BE2C (cell line): ENCODE data around the gene LBP.

Experiments
- DNase-seq: peaks from one replicate; pipeline ENCODE4 v3.0.0-alpha.2; 2020
- H3K27me3 ChIP-seq: fragments of 250-450 bp; sonication (Bioruptor Pico); 2 replicates; pipeline ENCODE4 v1.5.1; 2020; ENCODE audit warnings: mild to moderate bottlenecking
- H3K36me3 ChIP-seq: fragments of 250-450 bp; sonication (Bioruptor Pico); 2 replicates; pipeline ENCODE4 v1.5.1; 2020; ENCODE audit warnings: mild to moderate bottlenecking
- H3K4me1 ChIP-seq: fragments of 250-450 bp; sonication (Bioruptor Pico); 2 replicates; pipeline ENCODE4 v1.5.1; 2020
- H3K4me3 ChIP-seq: 2 replicates; pipeline ENCODE4 v1.5.1; 2011; ENCODE audit warnings: low read depth, low read length
- H3K9me3 ChIP-seq: fragments of 250-450 bp; sonication (Bioruptor Pico); 2 replicates; pipeline ENCODE4 v1.5.1; 2020
- CTCF ChIP-seq: IDR thresholded peaks from 2 replicates; pipeline ENCODE4 v1.5.1; 2012; ENCODE audit warnings: mild to moderate bottlenecking, low read depth, low read length

LBP gene

DNA sequence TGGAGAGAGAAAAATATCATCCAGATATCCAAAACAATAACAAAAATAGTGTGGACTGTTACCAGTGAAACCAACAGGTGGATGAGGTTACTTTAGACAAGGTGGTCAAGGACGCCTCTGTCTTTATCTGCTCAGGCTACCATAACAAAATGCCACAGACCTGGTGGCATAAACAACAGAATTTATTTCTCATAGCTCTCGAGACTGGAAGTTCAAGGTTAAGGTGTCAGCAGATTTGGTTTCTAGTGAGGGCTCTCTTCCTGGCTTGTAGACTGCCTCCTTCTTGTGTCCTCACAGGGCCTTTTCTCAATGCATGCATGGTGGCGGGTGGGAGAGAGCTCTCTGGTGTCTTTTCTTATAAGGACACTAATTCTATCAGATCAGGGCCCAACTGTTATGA lies 21.1 kb upstream of the LBP start:
- H3K27me3 ChIP-seq: no peaks in the 10 kb centered on the region

GRCh38 chr20:38325905-38326304 lies 20.4 kb upstream of the LBP start:
- no peaks in the 10 kb centered on the region for H3K9me3 ChIP-seq
- H3K36me3 ChIP-seq: no peaks in the 10 kb centered on the region
- no peaks in the 10 kb centered on the region for H3K27me3 ChIP-seq
- DNase-seq: no peak
- TF ChIP-seq CTCF: no peak
- no peak overlapping the region for H3K4me3 ChIP-seq
- no peaks in the 10 kb centered on the region for H3K4me1 ChIP-seq

More for the DNA sequence above, 21.1 kb upstream of the LBP start:
- no peak overlapping the region for H3K4me3 ChIP-seq
- no peaks in the 10 kb centered on the region for H3K4me1 ChIP-seq
- no peak for DNase-seq
- TF ChIP-seq CTCF: no peak
- no peaks in the 10 kb centered on the region for H3K36me3 ChIP-seq
- no peaks in the 10 kb centered on the region for H3K9me3 ChIP-seq

- no peaks in the 10 kb centered on the region for H3K27me3 ChIP-seq
- no peak for TF ChIP-seq CTCF
- H3K9me3 ChIP-seq: no peaks in the 10 kb centered on the region
- no peaks in the 10 kb centered on the region for H3K36me3 ChIP-seq
- no peak overlapping the region for H3K4me3 ChIP-seq
- H3K4me1 ChIP-seq: no peaks in the 10 kb centered on the region
- no peak for DNase-seq
Observed at GRCh38 chr20:38326309-38326708, 20.0 kb upstream of the LBP start.

DNA sequence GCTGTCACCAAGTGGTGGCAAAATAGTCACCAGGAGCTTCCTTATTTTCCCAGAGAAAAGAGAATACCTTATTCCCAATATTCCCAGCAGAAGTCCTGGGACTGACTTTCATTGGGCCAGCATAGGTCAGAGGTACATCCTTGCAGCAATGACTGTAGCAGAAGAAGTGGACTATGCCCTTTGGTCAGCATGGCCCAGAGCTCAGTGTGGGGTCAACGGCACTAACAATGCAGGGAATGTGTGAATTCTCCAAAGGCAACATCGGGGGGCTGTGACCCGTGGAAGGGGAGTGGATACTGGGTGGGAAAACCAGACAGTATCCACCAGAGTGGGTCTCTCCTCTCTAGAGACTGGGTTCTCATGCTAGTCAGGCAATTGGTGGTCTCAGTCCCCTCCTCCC lies 15.6 kb upstream of the LBP start:
- Histone ChIP-seq H3K4me3 (no peak overlapping the region), H3K4me1 (no peaks in the 10 kb centered on the region), H3K27me3 (no peaks in the 10 kb centered on the region), H3K36me3 (no peaks in the 10 kb centered on the region), H3K9me3 (no peaks in the 10 kb centered on the region)
- no peak for TF ChIP-seq CTCF
- no peak for DNase-seq

- no peak for TF ChIP-seq CTCF
- Histone ChIP-seq H3K4me3 (no peak overlapping the region), H3K27me3 (no peaks in the 10 kb centered on the region), H3K9me3 (no peaks in the 10 kb centered on the region), H3K4me1 (no peaks in the 10 kb centered on the region), H3K36me3 (no peaks in the 10 kb centered on the region)
- DNase-seq: no peak
Observed at GRCh38 chr20:38331245-38331644, 15.0 kb upstream of the LBP start.

DNA sequence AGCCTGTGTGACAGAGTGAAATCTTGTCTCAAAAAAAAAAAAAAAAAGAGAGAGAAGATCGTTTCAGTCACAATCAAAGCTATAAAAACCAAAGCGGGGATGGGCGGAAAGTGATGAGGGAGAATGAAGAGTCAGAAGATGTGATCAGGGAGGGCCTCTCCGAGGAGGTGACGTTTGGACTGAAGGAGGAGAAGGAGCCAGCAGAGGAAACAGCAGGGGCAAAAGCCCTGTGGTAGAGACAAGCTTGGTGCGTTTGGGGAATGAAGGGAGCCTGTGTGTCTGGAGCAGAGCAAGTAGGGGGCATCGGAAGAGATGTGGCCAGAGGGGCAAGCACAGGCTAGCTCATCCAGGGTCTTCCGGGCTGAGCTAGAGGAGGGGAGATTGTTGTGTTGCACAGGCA lies 14.5 kb upstream of the LBP start:
- no peaks in the 10 kb centered on the region for H3K27me3 ChIP-seq
- H3K9me3 ChIP-seq: no peaks in the 10 kb centered on the region
- no peak for DNase-seq
- no peak for TF ChIP-seq CTCF
- no peaks in the 10 kb centered on the region for H3K4me1 ChIP-seq
- no peaks in the 10 kb centered on the region for H3K36me3 ChIP-seq
- no peak overlapping the region for H3K4me3 ChIP-seq
